Psoas muscle (tissue), 8 donors: ENCODE results near the gene CLEC7A. TPM values are rescaled to one million over a fixed set of nuclear protein-coding genes. Genes with fewer than 3 reads are reported as not detected.

Source experiments
- ATAC-seq, 4 donors: fragments of 200-7000 bp; cut with Tn5 transposase; one replicate each; pipeline ENCODE4 v1.9.1; 2020; ENCODE audit warnings: moderate library complexity in 3 of 4, mild to moderate bottlenecking in 2 of 4
- DNase-seq, 2 donors: peaks; one replicate each; pipeline ENCODE4 v3.0.0-alpha.2; 2020
- H3K27ac ChIP-seq: fragments of 200-600 bp; one replicate; pipeline ENCODE4 v1.8.0; 2022
- H3K27me3 ChIP-seq, 3 donors: fragments of 200-600 bp in 1 of 3; one replicate each; pipeline versions ENCODE4 v1.6.1 to v1.8.0; 2013 to 2022; ENCODE audit warnings: low read length in 2 of 3, mild to moderate bottlenecking in 2 of 3, moderate library complexity in 1 of 3; ENCODE audit not compliant: insufficient read depth in 3 of 3
- H3K36me3 ChIP-seq, 2 donors: fragments of 200-600 bp in 1 of 2; one replicate each; pipeline versions ENCODE4 v1.6.1 to v1.8.0; 2013 to 2022; ENCODE audit warnings: low read depth in 1 of 2, mild to moderate bottlenecking in 1 of 2, moderate library complexity in 1 of 2; ENCODE audit not compliant: insufficient read depth in 1 of 2
- H3K4me1 ChIP-seq: fragments of 200-600 bp; one replicate; pipeline ENCODE4 v1.8.0; 2022
- H3K4me3 ChIP-seq: fragments of 200-600 bp; one replicate; pipeline ENCODE4 v1.8.0; 2022; ENCODE audit warnings: mild to moderate bottlenecking
- H3K9me3 ChIP-seq: fragments of 200-600 bp; one replicate; pipeline ENCODE4 v1.8.0; 2022
- whole genome bisulfite sequencing, 3 donors: extraction: QIAGEN DNeasy Blood & Tissue Kit; methylation state at CpG; one replicate each; pipeline versions ENCODE4 v1.1.6 to v1.1.7; 2013; 5-methylcytosine and 5-hydroxymethylcytosine counted together
- intact Hi-C, 2 donors: fragments of 100-400 bp; cut with DNase I; formaldehyde crosslinking; loops; one replicate each; pipeline versions ENCODE4 v1.11.0 to v1.14.2; 2022
- polyA plus RNA-seq, 3 donors: library from polyadenylated mRNA; stranded (reverse); fragments of 200-250 nt; gene quantifications; one replicate each; pipeline ENCODE4 v1.2.3, GENCODE V29; 2013
- total RNA-seq, 4 donors: library from RNA; stranded (reverse); fragmentation: NEBNext Ultra II Directional in 2 of 4; extraction: Animal tissue kit (Norgen Biotek cat#: 25700) in 2 of 4; gene quantifications; one replicate each; pipeline versions ENCODE4 v1.2.1 to v1.2.4, GENCODE V29; 2021 to 2023
- TF ChIP-seq, protein P1 (sequence below): fragments of 200-600 bp; IDR thresholded peaks from one replicate; pipeline ENCODE4 v1.8.0; 2022; ENCODE audit warnings: antibody characterized with exemption
- donor health status: healthy with polysubstance abuse.
- donor health status: DM: no; HTN: no; CAD: no; lungs with moderate emphysema.
- donor health status: Bipolar disorder and iron deficiency.
- donor health status: healthy.
- donor health status: DM: yes; HTN: yes; CAD: no.
- donor health status: DM: no; HTN: no; CAD: no.
- donor health status: DM: no; HTN: no; CAD: no.
- donor health status: DM: yes; HTN: yes; CAD: no.

The CLEC7A gene
- total and polyA plus RNA-seq, 7 donors: 0.27 to 3.0 (median 1.1) TPM

DNA sequence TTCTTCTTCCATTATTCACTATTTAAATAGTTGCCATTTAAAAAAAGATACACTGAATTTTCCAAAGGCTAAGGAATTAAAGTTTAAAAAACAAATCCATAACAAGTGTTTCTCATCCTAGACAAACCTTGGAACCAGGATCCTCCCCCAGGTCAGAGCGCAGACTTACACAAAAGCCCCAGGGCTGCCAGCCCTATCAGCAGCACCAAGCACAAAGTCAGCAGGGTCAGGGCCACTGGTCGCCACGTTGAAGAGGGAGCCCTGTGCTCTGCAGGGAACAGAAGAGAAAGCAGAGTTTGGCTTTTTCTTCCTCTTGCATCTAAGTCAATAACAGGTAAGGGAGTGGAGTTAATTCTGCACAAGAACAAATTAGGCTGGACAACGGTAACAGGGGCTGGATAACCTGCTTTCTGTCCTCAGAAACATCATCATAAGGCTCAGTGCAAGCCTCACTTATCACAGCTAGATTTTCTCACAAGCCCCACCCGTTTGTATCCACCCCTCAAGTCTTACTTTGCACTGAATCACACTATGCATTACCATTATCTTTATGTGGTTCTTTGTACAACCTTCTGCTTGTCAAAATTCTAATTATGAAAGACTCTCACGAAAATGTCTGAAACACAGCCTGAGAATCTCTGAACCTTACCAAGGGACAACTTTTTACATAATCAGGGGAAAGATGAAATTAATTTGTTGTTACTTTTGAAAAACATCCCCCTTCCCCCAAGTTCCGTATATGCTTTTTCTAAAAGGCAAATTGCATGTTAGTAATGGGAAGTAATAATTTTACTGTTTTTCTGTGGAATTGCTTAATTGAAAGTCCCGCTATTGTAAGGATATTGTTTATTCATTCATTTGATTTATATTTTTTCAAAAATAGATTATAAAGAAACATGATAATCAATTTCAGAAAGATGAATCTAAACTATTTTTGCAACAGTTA is 40.8 kb downstream of the CLEC7A start:
- no peaks in the 10 kb centered on the region for H3K27me3 ChIP-seq
- intact Hi-C loops: no loop called here
- TF ChIP-seq, protein P1, sequence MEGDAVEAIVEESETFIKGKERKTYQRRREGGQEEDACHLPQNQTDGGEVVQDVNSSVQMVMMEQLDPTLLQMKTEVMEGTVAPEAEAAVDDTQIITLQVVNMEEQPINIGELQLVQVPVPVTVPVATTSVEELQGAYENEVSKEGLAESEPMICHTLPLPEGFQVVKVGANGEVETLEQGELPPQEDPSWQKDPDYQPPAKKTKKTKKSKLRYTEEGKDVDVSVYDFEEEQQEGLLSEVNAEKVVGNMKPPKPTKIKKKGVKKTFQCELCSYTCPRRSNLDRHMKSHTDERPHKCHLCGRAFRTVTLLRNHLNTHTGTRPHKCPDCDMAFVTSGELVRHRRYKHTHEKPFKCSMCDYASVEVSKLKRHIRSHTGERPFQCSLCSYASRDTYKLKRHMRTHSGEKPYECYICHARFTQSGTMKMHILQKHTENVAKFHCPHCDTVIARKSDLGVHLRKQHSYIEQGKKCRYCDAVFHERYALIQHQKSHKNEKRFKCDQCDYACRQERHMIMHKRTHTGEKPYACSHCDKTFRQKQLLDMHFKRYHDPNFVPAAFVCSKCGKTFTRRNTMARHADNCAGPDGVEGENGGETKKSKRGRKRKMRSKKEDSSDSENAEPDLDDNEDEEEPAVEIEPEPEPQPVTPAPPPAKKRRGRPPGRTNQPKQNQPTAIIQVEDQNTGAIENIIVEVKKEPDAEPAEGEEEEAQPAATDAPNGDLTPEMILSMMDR: no peak
- no peaks in the 10 kb centered on the region for H3K9me3 ChIP-seq
- DNase-seq (no peak), ATAC-seq (no peak)
- no peak overlapping the region for H3K27ac ChIP-seq
- WGBS, 3 donors: 61 to 66% (median 62%) methylated on average over 8 of the region's 8 CpGs
- H3K4me3 ChIP-seq: no peak overlapping the region
- no peaks in the 10 kb centered on the region for H3K4me1 ChIP-seq
- no peaks in the 10 kb centered on the region for H3K36me3 ChIP-seq

- no peak overlapping the region for H3K4me3 ChIP-seq
- no peak for DNase-seq
- H3K27me3 ChIP-seq: no peaks in the 10 kb centered on the region
- no peak for ATAC-seq
- no peaks in the 10 kb centered on the region for H3K36me3 ChIP-seq
- TF ChIP-seq, protein P1: no peak
- H3K9me3 ChIP-seq: no peaks in the 10 kb centered on the region
- intact Hi-C loops: no loop called here
- no peak overlapping the region for H3K27ac ChIP-seq
- no peaks in the 10 kb centered on the region for H3K4me1 ChIP-seq
These were observed 42.0 kb downstream of the CLEC7A start for GRCh38 chr12:10088031-10088430.

- WGBS, 3 donors: 78 to 85% (median 84%) methylated on average over 3 of the region's 3 CpGs
- no peak overlapping the region for H3K27ac ChIP-seq
- TF ChIP-seq, protein P1: no peak
- no peaks in the 10 kb centered on the region for H3K36me3 ChIP-seq
- no peak for ATAC-seq
- intact Hi-C loops: no loop called here
- no peak overlapping the region for H3K4me3 ChIP-seq
- H3K27me3 ChIP-seq: no peaks in the 10 kb centered on the region
- DNase-seq: no peak
- no peaks in the 10 kb centered on the region for H3K4me1 ChIP-seq
- H3K9me3 ChIP-seq: no peaks in the 10 kb centered on the region
These were observed 43.6 kb downstream of the CLEC7A start for GRCh38 chr12:10086387-10086786.

DNA sequence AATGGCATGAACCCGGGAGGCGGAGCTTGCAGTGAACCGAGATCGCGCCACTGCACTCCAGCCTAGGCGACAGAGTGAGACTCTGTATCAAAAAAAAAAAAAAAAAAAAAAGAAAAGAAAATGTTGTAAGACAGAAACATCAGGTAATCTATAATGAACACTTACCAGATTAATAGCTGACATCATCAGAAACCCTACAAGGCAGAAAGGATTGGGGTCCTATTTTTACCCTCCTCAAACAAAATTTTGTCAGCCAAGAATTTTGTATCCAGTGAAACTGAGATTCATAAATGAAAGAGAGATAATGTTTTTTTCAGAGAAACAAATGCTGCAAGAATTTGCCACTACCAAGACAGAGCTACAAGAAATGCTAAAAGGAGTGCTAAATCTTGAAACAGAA is 45.3 kb downstream of the CLEC7A start:
- intact Hi-C loops: no loop called here
- Histone ChIP-seq H3K9me3 (no peaks in the 10 kb centered on the region), H3K27ac (no peak overlapping the region), H3K36me3 (no peaks in the 10 kb centered on the region), H3K4me3 (no peak overlapping the region), H3K4me1 (no peaks in the 10 kb centered on the region), H3K27me3 (no peaks in the 10 kb centered on the region)
- ATAC-seq (no peak), DNase-seq (no peak)
- WGBS, 3 donors: 70 to 86% (median 83%) methylated on average over 5 to 6 of the region's 6 CpGs
- TF ChIP-seq, protein P1: no peak
